KBM-7 (cell line): Measurements from ENCODE around the gene INO80.
"Not testable (repeated sequence)": the region's sequence is repeated elsewhere in the genome, so short reads cannot be mapped to it uniquely, and the experiment has no call there.

Experiments used
- DNase-seq: peaks from one replicate; pipeline ENCODE4 v3.0.0-alpha.2; 2015
- in situ Hi-C: fragments of 300-500 bp; cut with MboI; formaldehyde crosslinking; loops from 2 replicates; pipeline ENCODE4 v1.14.3; 2020; ENCODE audit warnings: low sequenced_read_pairs, low pct_unique_long_range_greater_than_20kb, mixed read lengths

Gene INO80, protein sequence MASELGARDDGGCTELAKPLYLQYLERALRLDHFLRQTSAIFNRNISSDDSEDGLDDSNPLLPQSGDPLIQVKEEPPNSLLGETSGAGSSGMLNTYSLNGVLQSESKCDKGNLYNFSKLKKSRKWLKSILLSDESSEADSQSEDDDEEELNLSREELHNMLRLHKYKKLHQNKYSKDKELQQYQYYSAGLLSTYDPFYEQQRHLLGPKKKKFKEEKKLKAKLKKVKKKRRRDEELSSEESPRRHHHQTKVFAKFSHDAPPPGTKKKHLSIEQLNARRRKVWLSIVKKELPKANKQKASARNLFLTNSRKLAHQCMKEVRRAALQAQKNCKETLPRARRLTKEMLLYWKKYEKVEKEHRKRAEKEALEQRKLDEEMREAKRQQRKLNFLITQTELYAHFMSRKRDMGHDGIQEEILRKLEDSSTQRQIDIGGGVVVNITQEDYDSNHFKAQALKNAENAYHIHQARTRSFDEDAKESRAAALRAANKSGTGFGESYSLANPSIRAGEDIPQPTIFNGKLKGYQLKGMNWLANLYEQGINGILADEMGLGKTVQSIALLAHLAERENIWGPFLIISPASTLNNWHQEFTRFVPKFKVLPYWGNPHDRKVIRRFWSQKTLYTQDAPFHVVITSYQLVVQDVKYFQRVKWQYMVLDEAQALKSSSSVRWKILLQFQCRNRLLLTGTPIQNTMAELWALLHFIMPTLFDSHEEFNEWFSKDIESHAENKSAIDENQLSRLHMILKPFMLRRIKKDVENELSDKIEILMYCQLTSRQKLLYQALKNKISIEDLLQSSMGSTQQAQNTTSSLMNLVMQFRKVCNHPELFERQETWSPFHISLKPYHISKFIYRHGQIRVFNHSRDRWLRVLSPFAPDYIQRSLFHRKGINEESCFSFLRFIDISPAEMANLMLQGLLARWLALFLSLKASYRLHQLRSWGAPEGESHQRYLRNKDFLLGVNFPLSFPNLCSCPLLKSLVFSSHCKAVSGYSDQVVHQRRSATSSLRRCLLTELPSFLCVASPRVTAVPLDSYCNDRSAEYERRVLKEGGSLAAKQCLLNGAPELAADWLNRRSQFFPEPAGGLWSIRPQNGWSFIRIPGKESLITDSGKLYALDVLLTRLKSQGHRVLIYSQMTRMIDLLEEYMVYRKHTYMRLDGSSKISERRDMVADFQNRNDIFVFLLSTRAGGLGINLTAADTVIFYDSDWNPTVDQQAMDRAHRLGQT (N-terminal part only)

DNA sequence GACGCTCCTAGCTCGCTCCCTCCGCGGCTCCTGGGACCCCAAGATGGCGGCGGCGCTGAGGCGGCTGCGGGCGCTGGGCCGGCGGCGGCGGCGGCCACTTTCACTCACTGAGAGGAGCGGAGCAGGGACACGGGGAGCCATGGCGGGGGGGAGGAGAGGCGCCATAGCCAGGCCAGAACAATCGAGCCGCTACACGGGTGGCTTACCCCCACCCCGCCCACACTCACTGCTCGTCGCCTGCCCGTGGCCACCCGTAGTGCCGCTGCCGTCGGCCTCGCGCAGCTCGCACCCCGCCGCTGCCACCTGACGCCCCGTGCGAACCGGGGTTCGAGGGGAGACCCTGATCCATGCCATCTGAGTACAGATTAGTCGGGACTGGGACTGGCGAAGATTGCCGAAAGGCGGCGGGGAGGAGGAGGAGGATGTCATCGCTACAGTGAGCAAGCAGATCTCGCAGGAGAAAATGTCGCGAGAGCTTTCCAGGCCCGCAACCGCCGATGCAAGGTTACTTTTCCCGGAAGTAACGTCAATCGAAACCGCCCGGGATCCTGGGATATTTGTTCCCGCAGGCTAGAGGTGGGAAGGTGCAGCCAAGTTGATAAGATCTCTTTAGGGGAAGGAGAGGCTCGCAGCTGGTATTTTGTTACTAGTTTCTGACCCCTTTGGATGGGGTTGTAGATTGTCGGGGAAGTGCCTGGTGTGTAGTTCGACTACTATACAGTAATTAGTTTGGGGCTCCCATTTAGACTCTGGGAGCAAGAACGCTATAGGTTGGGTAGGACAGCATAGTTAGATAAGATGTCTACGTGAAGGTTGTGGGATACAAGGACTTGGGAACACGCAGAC is at the start of gene INO80:
INO80 (minus strand) TSS at position 165 of the 846 bp plus-strand sequence. CDS start 19,970 bp downstream, outside the sequence.
- in situ Hi-C loops = no loop called here
- DNase-seq = peak; percentile 97

DNA sequence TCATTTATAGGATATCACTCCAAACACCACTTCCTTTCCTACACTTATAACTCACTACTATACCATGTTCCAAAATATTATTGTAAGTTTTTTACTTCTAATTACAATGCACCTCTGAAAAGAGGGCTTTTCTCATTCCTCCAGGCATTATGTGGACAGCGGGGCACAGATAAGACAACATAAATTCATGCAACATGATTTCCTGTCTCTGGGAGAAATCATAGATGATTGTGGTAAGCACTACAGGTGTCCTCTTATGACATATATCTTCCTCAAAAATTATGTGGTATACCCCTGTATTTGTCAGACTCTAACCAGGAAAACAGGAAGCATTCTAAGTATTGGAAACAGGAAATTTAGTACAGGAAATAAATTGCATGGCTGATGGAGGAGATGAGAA is 45.7 kb upstream of the INO80 start:
- peak; percentile 18 for DNase-seq
- in situ Hi-C loops = no loop called here

DNA sequence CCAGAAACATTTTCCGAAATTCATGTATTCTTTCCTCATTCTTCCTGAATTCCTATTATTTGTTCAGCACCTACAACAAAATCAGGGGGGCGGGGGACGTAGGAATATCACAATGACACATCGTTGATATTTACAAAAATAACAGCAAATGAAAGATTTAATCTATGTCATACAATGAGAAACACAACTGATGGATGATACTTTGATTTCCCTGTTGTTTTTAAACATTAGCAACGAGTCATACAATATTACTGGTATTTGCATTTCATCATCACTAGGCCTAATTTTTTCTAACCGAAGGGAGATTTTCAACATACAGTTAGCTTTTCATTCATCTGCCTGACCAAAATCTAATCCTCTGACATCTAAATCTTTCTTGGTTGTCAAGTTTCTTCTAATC is 45.3 kb upstream of the INO80 start:
- no peak for DNase-seq
- in situ Hi-C loops = no loop called here

DNA sequence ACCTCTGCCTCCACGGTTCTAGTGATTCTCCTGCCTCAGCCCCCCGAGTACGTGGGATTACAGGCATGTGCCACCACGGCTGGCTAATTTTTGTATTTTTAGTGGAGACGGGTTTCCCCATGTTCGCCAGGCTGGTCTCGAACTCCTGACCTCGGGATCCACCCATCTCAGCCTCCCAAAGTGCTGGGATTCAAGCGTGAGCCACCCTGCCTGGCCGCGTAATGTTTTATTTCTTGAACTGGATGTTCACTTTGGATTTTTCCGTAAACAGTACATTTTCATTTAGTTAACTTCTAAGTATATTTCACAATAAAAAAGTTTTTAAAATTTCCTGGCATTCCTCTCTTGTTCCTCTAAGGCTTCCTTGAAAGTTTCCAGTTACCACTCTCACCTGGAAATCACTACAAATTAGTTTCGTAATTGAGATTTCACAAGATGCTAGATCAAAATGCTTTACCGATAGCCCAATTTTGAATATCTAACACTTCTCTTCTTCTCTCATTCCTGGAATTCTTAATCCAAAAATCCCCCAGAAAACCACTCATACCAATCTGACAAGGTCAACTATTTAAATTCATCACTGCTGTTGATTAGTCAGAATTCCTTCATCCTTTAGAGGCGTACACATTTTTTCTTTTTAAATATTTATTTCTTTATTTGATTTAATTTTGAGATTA is 44.7 kb upstream of the INO80 start:
- in situ Hi-C loops = no loop called here
- DNase-seq = no peak

DNA sequence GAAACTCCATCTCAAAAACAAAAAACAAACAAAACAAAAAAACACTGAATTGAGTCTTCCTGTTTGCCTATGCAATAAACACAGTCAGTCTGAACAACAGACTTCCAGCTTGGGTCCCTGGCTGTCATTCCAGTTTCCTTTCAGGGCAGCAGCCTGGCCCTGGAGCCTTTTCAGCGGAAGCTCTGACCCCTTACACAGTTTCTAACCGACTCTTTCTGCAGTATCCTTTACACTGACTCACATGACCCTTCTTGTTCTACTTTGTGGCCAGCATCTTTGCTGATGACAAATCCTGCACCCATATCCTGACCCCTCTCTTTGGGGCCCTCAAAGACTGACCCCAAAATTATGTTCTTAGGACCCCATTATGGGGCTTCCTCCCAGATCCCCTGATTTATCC is 38.3 kb upstream of the INO80 start:
- in situ Hi-C loops = no loop called here
- no peak for DNase-seq

DNA sequence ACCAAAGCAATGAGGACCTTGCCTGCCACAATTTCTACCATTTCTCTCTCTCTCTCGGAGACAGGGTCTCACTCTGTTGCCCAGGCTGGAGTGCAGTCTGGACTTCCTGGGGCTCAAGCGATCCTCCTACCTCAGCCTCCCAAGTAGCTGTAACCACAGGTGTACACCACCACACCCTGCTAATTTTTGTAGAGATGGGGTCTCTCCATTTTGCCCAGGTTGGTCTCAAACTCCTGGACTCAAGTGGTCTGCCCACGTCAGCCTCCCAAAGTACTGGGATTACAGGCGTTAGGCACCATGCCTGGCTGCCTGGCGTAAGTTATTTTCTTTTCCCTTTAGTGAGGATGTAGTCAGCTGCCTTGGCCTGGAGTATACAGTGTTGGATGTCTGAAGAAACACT is 37.7 kb upstream of the INO80 start:
- no peak for DNase-seq
- in situ Hi-C loops = no loop called here

DNA sequence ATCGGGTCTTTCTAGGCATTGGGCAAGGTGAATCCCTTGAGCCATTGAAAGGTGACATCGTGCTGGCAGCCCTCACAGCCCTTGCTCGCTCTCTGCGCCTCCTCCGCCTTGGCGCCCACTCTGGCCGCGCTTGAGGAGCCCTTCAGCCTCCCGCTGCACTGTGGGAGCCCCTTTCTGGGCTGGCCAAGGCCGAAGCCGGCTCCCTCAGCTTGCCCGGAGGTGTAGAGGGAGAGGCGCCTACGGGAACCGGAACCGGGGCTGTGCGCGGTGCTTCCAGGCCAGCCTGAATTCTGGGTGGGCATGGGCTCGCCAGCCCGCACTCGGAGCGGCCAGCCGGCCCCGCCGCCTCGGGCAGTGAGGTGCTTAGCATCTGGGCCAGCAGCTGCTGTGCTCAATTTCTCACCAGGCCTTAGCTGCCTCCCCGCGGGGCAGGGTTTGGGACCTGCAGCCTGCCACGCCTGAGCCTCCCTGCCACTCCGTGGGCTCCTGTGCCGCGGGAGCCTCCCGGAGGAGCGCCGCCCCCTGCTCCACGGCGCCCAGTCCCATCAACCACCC is 35.4 kb upstream of the INO80 start:
- in situ Hi-C loops = no loop called here
- DNase-seq = no peak

DNA sequence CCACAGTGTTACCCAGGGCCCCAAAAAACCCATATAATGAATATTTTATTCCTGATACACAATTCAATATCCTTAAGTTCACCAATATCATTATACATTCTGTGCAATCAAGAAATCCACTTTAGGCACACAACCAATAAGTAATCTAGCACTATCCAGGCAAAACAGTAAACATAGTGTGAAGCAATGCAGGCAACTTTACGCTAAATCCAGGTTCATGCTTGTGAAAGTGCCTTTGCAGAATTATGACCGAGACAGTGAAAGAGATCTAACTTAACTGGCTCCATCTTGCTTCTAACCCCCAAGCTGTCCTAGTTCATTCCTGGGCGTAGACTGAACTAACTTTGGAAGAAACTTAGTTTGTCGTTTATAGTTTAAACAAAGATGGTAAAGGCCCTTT is 34.2 kb upstream of the INO80 start:
- in situ Hi-C loops = no loop called here
- DNase-seq = no peak

DNA sequence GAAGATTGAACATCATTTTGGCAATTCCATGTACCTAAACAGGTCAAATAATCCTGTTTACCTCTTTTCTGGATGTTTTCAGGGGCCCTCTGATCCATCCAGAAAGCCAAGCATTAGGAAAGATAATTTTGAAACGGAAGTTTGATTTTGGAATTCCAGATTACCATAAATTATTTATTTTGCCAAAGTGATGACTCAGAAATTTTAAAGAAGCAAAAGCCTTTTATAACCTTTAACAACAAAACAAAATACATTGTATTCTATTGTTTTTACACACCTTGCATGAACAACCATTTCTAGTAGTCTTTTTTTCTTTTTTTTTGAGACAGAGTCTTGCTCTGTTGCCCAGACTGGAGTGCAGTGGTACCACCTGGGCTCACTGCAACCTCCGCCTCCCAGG is 32.0 kb upstream of the INO80 start:
- in situ Hi-C loops = no loop called here
- no peak for DNase-seq

DNA sequence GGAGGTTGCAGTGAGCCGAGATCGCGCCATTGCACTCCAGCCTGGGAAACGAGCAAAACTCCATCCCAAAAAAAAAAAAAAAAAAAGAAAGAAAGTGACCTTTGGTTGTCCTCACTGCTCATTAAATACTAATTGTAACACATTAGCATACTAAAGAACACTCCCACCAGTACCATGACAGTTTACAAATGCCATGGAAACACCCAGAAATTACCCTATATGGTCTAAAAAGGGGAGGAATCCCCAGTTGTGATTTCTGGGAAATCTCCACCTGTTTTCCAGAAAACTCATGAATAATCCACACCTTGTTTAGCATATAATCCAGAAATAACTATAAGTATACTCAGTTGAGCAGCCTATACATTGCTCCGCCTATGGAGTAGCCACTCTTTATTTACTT is 23.5 kb upstream of the INO80 start:
- in situ Hi-C loops = no loop called here

DNA sequence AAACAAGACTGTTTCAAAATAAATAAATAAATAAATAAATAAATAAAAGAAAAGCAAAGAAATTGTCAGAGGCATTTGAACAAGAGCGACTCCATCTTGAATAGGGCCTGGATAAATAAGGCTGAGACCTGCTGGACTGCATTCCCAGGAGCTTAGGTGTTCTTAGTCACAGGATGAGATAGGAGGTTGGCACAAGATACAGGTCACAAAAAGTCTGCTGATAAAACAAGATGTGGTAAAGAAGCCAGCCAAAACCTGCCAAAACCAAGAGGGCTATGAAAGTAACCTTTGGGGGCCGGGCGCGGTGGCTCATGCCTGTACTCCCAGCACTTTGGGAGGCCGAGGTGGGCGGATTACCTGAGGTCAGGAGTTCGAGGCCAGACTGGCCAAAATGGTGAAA is 23.0 kb upstream of the INO80 start:
- in situ Hi-C loops, DNase-seq: not testable (repeated sequence)

More for the DNA sequence above, 23.5 kb upstream of the INO80 start:
- DNase-seq = no peak

DNA sequence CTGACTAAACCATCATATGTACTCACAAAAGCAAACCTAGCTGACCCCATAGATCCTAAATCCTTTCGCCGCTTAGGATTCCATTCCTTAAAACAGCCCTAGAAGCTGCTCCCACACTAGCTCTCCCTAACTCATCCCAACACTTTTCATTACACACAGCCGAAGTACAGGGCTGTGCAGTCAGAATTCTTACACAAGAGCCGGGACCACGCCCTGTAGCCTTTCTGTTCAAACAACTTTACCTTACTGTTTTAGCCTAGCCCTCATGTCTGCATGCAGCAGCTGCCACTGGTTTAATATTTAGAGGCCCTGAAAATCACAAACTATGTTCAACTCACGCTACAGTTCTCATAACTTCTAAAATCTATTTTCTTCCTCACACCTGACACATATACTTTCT is 19.5 kb upstream of the INO80 start:
- DNase-seq, in situ Hi-C loops: not testable (repeated sequence)

DNA sequence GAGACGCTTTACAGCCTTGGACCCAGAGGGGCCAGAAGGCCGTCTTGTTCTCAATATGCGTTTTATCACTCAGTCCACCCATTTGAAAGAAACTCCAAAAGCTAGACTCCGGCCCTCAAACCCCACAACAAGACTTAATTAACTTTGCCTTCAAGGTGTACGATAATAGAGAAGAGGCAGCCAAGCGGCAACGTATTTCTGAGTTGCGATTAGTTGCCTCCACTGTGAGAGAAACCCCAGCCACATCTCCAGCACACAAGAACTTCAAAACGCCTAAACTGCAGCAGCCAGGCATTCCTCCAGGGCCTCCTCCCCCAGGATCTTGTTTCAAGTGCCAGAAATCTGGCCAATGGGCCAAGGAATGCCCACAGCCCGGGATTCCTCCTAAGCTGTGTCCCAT is 17.4 kb upstream of the INO80 start:
- in situ Hi-C loops = no loop called here
- no peak for DNase-seq

DNA sequence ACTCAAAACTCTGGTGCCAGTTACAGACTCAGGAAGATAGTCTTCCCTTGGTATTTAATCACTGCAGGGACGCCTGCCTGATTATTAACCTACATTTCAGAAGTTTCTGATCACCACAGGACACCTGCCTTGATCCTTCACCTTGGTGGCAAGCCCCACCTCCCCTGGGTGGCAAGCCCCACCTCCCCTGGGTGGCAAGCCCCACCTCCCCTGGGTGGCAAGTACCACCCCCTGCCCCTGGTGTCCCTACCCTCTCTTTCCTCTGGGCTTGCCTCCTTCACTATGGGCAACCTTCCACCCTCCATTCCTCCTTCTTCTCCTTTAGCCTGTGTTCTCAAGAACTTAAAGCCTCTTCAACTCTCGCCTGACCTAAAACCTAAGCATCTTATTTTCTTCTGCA is 16.0 kb upstream of the INO80 start:
- in situ Hi-C loops = not testable (repeated sequence)

DNA sequence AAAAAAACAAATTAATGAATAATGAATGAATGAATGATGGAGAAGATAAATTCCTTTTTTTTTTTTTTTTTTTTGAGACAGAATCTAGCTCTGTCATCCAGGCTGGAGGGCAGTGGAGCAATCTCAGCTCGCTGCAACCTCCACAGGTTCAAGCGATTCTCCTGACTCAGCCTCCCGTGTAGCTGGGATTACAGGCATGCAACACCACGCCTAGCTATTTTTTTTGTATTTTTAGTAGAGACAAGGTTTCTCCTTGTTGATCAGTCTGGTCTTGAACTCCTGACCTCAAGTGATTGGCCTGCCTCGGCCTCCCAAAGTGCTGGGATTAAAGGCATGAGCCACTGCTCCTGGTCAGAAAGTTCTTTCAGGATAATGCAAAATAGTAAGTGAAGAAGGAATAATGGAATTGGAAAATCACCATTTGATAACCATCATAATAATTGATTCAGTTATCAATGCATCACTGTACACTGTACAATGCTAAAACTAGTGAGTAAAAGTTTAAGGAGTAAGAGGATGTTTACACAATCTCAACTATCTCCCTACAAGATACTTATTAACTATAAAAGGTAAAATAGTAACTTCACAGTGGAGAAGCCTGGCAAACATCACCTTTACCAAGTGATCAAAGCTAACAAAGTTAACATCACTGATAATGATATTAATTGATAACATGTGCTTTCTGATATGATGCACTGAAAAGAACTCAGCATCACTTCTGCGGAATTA is 12.3 kb upstream of the INO80 start:
- no peak for DNase-seq
- in situ Hi-C loops = no loop called here

More for the DNA sequence above, 16.0 kb upstream of the INO80 start:
- DNase-seq = not testable (repeated sequence)

DNA sequence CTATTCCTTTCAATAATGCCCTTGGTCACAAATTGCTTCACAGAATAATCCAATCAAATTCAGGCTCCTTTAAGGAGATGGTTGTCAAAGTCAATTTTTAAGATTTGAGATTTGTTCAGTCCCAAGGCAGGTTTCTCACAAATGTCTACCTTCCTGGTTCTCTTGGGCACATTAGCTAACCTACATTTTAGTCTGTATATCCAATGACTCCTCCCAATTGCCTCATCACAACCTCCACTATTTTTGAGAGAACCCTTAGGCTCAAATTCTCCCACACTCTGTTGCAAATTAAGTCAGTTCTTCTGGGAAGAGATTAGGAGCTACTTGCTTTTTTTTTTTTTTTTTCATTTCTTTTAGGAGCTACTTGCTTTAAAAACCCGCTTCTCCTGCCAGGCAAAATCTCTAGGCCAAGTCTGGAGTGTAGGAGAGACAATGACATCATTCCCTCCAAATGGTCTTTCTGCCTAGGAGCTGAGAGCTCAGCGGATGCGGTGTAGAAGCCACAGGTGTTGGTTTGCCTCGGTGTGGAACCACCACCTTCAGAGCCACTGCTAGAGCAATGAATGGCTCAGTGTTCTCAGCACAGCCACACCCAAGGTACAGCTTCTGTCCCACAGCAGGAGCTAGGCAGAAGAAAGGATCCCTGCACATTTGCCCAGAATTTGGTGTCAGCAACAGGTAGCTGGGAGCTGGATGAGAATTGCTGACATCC is 10.0 kb upstream of the INO80 start:
- in situ Hi-C loops = no loop called here
- DNase-seq = no peak
